ENCODE measurements around the gene CALU. TPM values are rescaled to one million over a fixed set of nuclear protein-coding genes. Genes with fewer than 3 reads are reported as not detected.
A peak's percentile ranks its signal among the peaks of the same experiment; 100 is the strongest.

The CALU gene
- total RNA-seq (2014; rRNA removed; shearing (Covaris generic)): 218 and 245 TPM in 2 replicates
- 368 and 437 TPM in 2 replicates for polyA plus RNA-seq (2015; cell fraction: cytosol; rRNA removed)
- polyA plus RNA-seq (2015; cell fraction: nucleus; rRNA removed): 485 and 514 TPM in 2 replicates

DNA sequence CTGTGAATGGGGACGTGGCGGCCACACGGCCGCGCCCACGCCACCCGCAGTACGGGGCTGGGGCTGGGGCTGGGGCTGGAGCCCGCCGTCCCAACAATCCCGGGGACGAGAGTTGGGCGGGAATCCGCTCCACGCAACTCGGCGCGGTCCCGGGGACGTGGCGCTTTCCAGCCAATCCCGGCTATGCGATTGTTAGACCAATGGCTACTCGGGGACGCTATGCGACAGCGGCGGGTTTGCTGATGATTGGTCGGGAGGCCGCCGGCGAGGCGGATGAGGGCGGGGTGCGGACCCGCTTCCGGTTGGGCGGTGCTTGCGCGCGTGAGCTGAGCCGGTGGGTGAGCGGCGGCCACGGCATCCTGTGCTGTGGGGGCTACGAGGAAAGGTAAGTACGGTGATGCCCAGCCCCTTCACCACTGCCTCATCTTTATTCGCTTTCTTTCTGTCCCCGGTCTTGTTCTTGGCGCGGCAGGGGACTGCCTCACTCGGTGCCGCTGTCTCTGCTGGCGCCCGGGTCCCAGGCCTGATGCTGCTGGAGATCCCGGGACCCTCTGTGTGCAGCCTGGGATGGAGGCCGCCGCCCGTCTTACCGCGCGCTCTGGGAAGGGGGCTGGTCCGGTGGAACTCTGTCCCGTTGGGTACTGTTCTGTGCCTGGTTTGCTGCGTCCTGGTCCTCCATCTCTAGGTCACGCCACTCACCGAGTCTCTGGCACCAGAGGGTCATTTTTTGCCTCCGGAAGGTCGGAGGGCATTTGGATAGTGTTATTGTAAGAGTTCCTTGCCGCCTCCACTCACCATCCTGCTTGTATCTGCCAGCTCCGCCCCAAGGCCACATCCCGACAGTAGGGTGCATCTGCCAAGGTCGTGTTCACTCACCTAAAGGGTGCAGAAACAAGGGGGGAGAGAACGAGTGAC is at the start of gene CALU:
Gene CALU, plus strand, starts transcription at position 312 of the 915 bp plus-strand sequence. CDS start 9,225 bp downstream, outside the sequence.
- peak; percentile 96 for DNase-seq (ENCODE audit: low read depth)

DNA sequence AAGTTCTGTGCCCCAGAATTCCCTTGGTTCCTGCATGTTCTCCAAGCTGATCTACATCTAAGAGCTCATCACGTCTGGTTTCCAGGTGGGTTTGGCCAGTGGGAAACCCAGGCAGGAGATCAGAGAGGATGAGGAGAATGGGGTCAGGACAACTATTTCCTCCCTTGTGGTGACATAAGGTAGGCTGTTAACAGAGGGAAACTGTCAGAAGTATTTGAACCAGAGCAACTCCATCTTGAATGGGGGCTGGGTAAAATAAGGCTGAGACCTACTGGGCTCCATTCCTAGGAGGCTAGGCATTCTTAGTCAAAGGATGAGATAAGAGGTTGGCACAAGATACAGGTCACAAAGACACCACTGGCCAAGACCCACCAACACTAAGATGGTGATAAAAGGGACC is 47.9 kb upstream of the CALU start:
- no peak for DNase-seq (ENCODE audit: low read depth)

DNA sequence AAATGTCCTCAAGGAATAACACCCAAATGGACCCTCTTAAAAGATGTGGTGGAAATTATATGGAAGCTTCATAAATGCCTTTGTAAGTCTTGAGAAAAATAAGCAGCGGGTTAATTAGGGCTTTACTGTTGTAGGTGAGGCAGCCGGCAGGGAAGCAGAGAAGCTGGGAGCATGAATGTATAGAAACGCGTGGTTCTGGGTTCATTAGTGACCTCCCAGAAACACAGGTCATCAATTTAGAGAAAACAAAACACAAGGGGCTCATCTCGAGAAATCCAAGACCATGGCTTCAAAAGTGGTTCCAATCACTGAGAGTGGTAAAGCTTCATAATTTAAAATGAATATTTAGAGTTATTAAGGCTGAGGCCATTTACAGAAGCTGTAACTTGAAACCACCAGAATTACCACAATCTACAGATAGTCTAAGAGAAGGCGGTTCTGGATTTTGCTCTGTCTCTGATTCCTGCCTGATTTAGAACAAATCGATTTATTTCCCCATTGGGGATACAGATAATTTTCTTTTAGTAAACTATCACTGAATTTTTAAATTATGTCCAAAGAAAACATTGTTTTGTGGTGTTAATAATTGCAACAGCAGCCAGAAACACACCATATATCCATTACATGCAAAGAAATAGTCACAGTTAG is 46.4 kb upstream of the CALU start:
- DNase-seq (ENCODE audit: low read depth): no peak

DNA sequence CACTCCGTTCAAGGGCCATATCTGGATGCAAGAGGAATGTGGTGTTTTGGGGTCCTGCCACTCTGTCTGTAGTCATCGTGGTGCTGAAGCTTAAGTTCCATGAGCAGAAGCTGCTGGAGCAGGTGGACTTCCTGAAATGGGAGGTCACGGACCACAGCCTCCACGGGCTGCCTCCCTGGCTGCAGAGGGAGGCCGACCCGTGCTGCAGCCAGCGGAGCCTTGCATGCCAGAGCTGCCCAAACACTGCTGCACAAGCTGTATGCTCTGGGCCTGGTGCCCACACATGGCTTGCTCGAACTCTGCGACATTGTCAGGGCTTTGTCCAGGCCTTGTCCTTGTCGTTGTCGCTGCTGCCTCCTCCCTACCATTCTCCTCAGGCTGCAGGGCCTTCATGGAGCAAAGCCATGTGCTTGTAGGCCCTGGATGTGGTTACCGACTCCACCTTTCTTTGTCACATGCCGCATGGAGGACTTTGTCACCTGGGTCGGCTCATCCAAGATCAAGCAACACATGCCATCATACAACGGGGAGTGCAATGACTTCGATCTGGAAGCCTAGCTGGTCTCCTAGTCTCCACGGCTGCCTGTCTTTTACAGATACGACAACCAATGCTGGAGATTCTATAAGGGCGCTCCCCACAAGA is 45.7 kb upstream of the CALU start:
- DNase-seq (ENCODE audit: low read depth): no peak

DNA sequence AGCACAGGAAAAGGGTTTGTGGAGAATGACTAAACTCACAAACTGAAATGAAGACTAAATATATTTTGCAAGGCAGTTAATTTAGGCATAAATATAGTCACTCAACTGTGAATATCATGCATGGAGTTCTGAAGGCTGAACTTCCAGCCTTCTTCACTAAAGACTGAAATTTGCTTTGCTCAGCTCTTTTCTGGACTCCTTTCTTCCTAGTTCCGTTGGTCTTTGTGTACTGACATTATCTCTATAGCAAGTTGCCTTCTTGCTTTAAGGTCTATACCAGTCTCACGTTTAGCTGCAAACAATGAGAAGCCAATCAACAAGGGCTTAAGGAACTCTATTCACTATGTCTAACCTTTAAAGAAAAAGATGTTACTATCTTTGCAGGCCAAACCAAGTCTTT is 44.4 kb upstream of the CALU start:
- DNase-seq (ENCODE audit: low read depth): no peak

DNA sequence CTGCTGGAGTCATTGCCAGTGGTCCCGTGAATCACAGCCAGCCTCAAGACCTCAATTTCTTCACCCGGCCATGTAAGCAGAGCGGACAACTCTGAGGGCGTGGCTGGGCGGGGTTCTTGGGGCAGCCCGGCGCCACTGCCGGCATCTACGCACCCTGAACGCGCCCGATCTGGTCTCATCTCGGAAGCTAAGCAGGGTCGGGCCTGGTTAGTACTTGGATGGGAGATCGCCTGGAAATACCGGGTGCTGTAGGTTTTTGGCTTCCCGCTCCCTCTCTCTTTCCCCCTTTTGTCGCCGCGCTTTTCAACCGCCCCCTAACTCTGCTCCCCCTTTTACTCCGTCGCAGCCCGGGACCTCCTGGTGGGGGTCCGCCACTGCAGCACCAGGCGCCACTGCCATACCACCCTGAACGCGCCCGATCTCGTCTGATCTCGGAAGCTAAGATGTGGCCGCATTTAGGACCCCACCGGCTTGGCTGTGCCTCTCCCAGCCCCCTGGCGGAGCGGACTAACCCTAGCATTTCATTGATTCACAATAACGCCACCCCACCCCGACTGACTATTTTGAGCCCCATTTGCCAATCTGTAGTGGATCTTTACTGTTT is 41.8 kb upstream of the CALU start:
- DNase-seq (ENCODE audit: low read depth): peak; percentile 84

DNA sequence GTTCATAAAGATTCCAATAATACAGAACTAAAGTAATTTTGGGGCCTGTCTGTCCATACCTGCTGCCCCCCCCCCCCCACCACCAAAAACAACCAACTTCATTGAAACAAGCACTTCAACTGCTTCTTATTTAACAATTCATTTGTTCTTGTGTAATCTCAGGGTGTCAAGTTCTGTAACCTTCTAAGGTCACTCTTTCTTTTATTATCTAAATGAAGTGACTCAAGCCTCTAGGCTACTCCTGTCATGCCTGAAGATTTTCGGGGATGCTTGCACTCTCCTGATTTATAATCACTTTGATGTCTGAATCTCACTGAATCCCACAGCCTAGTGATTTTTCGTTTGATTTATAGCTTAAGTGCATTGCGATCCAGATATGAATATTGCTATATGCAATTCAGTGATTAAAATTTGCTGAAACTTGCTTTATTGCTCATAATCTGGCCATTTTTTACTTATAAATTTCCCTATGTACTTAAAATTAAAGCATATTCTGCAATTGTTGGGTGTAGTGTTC is 39.9 kb upstream of the CALU start:
- DNase-seq (ENCODE audit: low read depth): no peak

DNA sequence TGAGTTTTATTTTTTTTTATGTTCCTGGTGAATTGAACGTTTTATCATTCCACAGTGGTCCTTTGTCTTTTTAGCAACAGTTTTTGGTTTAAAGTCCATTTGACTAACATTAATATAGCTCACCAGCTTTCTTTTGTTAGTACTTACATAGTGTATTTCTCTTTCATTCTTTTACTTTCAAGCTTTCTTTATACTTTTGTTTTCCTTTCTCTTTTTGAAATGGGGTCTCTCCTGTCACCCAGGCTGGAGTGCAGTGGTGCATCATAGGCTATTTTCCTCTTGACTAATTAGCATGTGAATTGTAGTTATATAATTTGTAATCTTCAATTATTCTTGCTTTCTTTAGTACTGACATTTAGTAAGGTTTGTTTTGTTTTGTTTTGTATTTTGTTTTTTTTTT is 39.3 kb upstream of the CALU start:
- no peak for DNase-seq (ENCODE audit: low read depth)

DNA sequence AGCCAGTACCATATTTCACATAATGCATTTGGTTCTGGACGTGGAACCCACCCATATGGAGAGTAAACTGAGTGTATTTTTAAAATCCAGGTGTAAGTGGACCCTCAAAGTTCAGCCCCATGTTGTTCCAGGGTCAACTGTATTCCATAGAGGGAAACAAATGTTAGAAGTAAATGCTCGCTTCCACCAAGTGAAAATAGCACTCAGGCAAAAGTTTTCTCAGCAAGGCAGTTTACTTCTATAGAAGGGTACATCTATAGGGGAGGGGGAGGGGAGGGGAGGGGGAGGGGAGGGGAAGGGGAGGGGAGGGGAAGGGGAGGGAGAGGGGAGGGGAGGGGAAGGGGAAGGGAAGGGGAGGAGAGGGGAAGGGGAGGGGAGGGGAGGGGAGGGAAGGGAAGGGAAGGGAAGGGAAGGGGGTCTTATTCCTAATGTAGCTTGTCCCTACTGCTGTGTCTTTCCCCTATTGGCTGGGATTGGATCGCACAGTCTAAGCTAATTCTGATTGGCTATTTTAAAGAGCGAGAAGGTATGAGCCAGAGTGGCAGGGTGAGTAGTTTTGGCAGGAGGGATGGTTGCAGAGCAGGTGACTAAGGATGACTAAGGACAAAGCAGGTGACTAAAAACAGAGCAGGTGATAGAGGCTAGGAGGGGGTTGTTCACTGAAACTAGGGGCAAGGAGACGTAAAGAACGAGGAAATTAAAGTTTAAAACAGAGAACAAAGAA is 37.9 kb upstream of the CALU start:
- DNase-seq (ENCODE audit: low read depth): no peak

DNA sequence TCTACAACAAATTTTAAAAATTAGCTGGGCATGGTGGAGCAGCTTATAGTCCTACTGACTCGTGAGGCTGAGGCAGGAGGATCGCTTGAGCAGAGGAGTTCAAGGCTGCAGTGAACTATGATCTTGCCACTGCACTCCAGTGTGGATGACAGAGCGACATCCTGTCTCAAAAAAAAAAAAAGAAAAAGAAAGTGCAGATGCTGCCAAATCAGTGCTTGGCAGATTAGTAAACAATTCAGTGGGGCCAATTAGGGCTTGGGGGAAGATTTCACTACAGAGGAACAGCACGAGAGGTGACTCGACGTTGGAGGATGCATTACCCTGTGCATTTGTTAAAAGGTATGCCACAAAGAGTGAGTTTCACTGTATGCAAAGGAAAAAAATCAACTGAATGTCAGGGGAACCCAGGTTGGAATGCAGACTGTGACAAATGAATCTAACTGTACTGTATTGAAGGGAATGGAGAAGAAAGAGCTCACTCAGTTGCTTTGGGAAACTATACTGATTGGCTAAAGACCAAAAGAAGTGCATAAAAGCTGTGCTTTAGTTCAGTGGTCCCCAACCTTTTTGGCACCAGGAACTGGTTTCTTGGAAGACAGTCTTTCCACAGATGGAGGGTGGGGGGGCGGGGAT is 35.4 kb upstream of the CALU start:
- DNase-seq (ENCODE audit: low read depth): peak; percentile 49

DNA sequence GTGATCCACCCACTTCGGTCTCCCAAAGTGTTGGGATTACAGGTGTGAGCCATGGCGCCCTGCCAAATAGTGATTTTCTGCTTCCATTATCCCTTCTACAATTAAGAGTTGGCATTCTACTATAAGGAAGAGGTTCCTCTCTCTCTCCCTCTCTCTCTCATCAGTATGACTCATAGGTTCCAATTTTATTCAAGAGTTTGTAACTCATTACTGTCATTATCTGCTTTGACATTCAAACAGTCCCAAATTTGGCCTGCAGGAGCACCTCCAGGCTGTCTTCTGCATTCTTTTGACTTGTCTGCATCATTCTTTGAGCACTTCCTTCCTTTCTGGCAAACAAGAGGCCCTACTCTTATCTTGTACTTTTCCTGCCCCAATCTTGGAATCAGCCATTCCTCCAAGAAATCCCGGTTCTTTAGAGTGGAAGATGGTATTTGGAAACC is 33.2 kb upstream of the CALU start:
- DNase-seq (ENCODE audit: low read depth): peak; percentile 39

DNA sequence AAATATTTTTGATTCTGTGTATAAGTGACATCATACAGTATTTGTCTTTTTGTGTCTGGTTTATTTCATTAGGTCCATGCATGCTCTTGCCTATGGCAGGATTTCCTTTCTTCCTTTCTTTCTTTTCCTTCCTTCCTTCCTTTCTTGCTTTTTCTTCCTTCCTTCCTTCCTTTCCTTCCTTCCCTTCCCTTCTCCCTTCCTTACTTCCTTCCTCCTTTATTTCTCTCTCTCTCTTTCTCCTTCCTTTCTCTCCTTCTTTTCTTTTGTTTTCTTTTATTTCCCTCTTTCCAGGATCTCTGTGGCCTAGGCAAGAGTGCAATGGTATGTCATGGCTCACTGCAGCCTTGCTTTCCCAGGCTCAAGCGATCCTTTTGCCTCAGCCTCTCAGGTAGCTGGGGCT is 31.4 kb upstream of the CALU start:
- DNase-seq (ENCODE audit: low read depth): no peak

DNA sequence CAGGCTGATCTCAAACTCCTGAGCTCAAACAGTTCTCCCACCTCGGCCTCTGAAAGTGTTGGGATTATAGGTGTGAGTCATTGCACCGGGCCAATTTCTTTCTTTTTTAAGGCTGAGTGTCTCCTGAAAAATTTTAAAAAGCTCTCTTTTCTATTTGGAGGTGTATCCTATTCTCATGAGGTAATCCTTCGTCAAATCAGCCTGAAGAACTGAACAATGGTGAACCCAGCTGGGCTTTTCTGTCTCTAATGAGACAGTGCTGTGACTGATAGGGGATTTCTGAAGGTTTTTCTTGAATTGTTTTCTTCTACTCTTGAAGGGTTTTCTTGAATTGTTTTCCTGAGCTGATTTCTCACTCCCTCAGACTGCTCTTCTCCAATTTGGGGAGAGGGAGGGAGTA is 30.9 kb upstream of the CALU start:
- DNase-seq (ENCODE audit: low read depth): no peak

DNA sequence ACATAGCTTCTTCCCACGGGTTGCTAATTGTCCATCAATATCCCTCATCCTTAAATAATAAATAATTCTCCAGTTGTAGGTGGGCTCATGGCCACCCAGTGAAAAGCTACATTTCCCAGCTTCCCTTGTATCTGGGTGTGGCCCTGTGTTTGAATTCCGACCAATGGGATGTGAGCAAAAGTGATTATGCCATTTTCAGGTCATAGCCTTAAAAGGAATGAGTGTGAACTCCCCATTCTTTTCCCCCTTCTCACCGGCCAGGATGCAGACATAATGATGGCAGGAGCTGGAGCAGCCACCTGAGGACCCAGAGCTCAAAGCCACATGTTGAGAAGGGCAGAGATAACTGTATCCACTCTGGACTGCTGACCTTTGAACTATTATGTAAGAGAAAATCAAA is 30.3 kb upstream of the CALU start:
- DNase-seq (ENCODE audit: low read depth): no peak

DNA sequence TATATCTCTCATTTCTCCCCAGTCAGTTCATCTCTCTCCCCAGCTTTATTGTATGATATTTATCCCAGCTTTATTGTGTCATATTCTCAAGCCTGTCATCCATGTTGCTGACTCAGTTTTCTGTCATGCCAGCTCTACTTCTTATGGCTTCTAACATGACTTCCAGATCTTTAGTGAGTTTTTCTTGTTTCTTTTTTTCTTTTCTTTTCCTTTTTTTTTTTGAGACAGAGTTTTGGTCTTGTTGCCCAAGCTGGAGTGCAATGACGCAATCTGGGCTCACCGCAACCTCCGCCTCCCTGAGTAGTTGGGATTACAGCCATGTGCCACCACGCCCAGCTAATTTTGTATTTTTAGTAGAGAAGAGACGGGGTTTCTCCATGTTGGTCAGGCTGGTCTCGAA is 28.7 kb upstream of the CALU start:
- no peak for DNase-seq (ENCODE audit: low read depth)

DNA sequence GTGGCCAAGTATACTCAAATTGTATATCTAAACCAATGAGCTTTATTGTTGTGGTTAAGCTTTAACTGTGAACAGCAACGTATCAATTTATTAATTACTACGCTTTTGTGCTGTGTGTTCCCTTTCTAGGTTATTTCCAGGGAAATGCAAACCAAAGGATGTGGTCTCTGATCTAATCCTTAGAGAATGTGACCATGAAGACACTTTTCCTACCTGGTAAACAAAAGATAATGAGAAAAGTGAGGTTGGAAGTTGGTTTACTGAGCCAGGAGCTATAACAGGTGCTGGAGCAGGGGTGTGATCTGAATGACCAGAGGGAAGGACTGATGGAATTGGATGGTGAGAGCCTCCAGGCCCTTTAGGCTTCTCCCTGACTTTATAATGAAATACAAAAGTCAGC is 25.4 kb upstream of the CALU start:
- DNase-seq (ENCODE audit: low read depth): peak; percentile 67

DNA sequence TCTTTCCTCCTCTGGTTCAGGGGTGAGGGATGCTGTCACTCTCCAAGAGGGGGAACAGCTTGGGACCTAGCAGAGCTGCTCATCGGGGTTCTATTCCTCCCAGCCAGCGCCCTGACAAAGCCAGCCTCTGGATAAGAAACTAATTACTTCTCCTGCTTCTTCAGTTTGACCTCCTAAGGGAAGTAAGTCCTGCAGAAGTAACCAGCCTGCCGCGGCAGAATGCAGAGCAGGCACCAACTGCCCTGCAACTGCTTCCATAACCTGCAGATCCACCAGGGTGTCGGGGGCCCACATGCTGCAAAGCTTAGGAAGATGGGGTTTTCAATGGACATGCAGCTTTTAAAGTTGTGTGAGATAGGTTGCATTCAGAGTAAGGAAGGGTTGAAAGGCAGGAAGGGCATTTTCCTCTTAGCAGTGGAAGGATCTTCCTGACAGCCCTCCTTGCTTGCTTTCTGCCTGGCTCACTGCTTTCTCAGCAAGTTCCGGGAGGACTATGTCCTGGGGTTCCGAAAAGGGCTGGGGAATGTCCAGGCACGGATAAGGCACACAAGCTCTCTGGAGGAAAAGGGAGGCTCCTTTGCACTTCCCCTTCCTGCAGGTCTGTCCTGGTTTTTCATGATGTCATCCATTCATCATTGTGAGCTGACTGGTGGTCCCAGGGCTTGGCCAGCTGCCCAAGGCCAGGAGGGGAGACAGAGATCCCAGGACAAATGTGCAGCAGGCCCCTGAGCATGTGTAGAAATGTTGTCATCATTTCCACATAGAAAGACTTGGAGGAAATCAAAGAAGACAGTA is 24.3 kb upstream of the CALU start:
- DNase-seq (ENCODE audit: low read depth): no peak

DNA sequence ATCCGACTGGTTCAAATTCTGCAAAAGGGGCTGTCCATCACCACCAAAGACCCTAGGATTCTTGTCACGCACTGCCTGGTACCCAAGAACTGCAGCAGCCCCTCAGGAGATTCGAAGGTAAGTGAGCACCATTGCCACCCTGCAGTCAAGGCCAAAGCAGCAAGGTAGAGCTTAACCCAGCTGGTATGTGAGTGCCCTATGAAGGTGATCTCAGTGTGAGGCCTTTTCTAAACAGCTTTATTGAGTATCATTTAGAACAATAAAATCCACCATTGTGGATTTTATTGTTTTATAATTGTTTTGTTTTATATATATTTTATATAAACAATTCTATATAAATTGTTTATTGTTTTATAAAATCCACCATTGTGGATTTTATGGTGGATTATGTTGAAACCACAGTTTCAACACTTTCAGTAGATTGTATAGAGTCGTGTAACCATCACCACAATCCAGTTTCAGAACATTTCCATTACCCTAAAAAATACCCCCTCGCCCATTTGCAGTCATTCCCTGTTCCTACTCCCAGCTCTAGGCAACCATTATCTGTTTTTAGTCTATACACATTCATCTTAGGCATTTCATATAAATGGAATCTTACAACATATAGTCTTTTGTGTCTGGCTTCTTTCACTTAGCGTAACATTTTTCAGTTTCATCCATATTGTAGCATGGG is 20.1 kb upstream of the CALU start:
- no peak for DNase-seq (ENCODE audit: low read depth)

DNA sequence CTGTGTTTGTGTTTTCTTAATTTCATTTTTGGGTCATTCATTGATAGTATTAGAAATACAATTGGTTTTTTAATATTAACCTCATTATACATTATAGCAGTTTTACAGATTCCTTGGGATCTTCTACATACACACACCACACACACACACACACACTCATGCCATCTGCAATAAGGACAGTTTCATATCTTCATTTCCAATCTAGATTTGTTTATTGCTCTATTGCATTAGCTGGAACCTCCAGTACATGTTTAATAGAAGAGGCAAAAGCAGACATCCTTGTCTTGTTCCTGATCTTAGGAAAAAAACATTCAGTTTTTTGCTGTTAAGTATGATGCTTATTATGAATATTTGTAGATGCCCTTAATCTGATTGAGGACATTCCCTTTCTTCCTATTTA is 17.8 kb upstream of the CALU start:
- no peak for DNase-seq (ENCODE audit: low read depth)

Measured in HT1080 (cell line).